HG02678 (cell line): Measurements from ENCODE around the gene TXNRD2.
"Not testable (repeated sequence)": the region's sequence is repeated elsewhere in the genome, so short reads cannot be mapped to it uniquely, and the experiment has no call there.

Experiments
- ATAC-seq: cut with Tn5 transposase; IDR thresholded peaks from one replicate; pipeline ENCODE4 v1.9.1; 2021; ENCODE audit warnings: mild to moderate bottlenecking, moderate library complexity; ENCODE audit not compliant: unreplicated experiment

Gene TXNRD2

GRCh38 chr22:19907902-19908301, 33.7 kb downstream of the TXNRD2 start:
- not testable (repeated sequence) for ATAC-seq

GRCh38 chr22:19906864-19907263, 34.8 kb downstream of the TXNRD2 start:
- not testable (repeated sequence) for ATAC-seq

GRCh38 chr22:19905347-19906276, 36.0 kb downstream of the TXNRD2 start:
- no peak for ATAC-seq

- ATAC-seq, result no peak
Measured at GRCh38 chr22:19904935-19905334, 36.7 kb downstream of the TXNRD2 start.

GRCh38 chr22:19904174-19904856, 37.3 kb downstream of the TXNRD2 start:
- no peak for ATAC-seq

- no peak for ATAC-seq
Measured at GRCh38 chr22:19903513-19903912, 38.1 kb downstream of the TXNRD2 start.

GRCh38 chr22:19903031-19903430, 38.6 kb downstream of the TXNRD2 start:
- ATAC-seq, result no peak

- ATAC-seq, result no peak
Measured at GRCh38 chr22:19902245-19902715, 39.3 kb downstream of the TXNRD2 start.

GRCh38 chr22:19901577-19902244, 39.9 kb downstream of the TXNRD2 start:
- no peak for ATAC-seq

- no peak for ATAC-seq
Measured at GRCh38 chr22:19900707-19901436, 40.7 kb downstream of the TXNRD2 start.

GRCh38 chr22:19898831-19899567, 42.6 kb downstream of the TXNRD2 start:
- no peak for ATAC-seq

- no peak for ATAC-seq
Measured at GRCh38 chr22:19898145-19898544, 43.5 kb downstream of the TXNRD2 start.

- ATAC-seq, result no peak
Measured at GRCh38 chr22:19897726-19898125, 43.9 kb downstream of the TXNRD2 start.

GRCh38 chr22:19896665-19897355, 44.8 kb downstream of the TXNRD2 start:
- no peak for ATAC-seq

- ATAC-seq, result no peak
Measured at GRCh38 chr22:19895160-19895849, 46.3 kb downstream of the TXNRD2 start.

GRCh38 chr22:19893363-19893762, 48.3 kb downstream of the TXNRD2 start:
- no peak for ATAC-seq

- no peak for ATAC-seq
Measured at GRCh38 chr22:19892925-19893324, 48.7 kb downstream of the TXNRD2 start.

GRCh38 chr22:19892257-19892879, 49.2 kb downstream of the TXNRD2 start:
- ATAC-seq, result no peak
